ENCODE measurements around the gene RPL9.
A peak's percentile ranks its signal among the peaks of the same experiment; 100 is the strongest.
"Not testable (repeated sequence)": the region's sequence is repeated elsewhere in the genome, so short reads cannot be mapped to it uniquely, and the experiment has no call there.

The RPL9 gene

GRCh38 chr4:39464886-39465501 is 6.3 kb upstream of the RPL9 start:
- peak; percentile 21 to 48 (median 33) for DNase-seq

- not testable (repeated sequence) for DNase-seq
Measured at GRCh38 chr4:39458161-39458504, 589 bp downstream of the RPL9 start.

- DNase-seq: no peak
Measured at GRCh38 chr4:39456946-39457763, 1.6 kb downstream of the RPL9 start.

GRCh38 chr4:39455486-39455885 is 3.2 kb downstream of the RPL9 start:
- no peak for DNase-seq

GRCh38 chr4:39453738-39454137 is 5.0 kb downstream of the RPL9 start:
- no peak for DNase-seq

GRCh38 chr4:39452860-39453587 is 5.7 kb downstream of the RPL9 start:
- no peak for DNase-seq

- no peak for DNase-seq
Measured at GRCh38 chr4:39452153-39452859, 6.4 kb downstream of the RPL9 start.

GRCh38 chr4:39451423-39452023 is 7.2 kb downstream of the RPL9 start:
- no peak for DNase-seq

- no peak for DNase-seq
Measured at GRCh38 chr4:39450618-39451017, 8.1 kb downstream of the RPL9 start.

- DNase-seq: peak; percentile 78 to 89 (median 80)
Measured at GRCh38 chr4:39446842-39447573, 11.7 kb downstream of the RPL9 start.

GRCh38 chr4:39446483-39446841 is 12.3 kb downstream of the RPL9 start:
- DNase-seq: no peak

- no peak for DNase-seq
Measured at GRCh38 chr4:39442998-39443397, 15.7 kb downstream of the RPL9 start.

GRCh38 chr4:39441593-39441992 is 17.1 kb downstream of the RPL9 start:
- no peak for DNase-seq

GRCh38 chr4:39435659-39436563 is 22.8 kb downstream of the RPL9 start:
- no peak for DNase-seq

GRCh38 chr4:39433878-39434492 is 24.7 kb downstream of the RPL9 start:
- no peak for DNase-seq

- DNase-seq: no peak
Measured at GRCh38 chr4:39429476-39430334, 29.0 kb downstream of the RPL9 start.

- DNase-seq: no peak
Measured at GRCh38 chr4:39427520-39428114, 31.1 kb downstream of the RPL9 start.

- no peak for DNase-seq
Measured at GRCh38 chr4:39426728-39427127, 32.0 kb downstream of the RPL9 start.

- not testable (repeated sequence) for DNase-seq
Measured at GRCh38 chr4:39425297-39425696, 33.4 kb downstream of the RPL9 start.

Measured in suppressor macrophage treated with lipopolysaccharide for 1 hour (primary cell).